ENCODE measurements around the gene DPP7. TPM values are rescaled to one million over a fixed set of nuclear protein-coding genes. Genes with fewer than 3 reads are reported as not detected.

The DPP7 gene
- total RNA-seq, 1 experiment from 2014 or later = 291 TPM

GRCh38 chr9:137105814-137106661 lies 8.5 kb downstream of the DPP7 start:
- no peaks in the 10 kb centered on the region for H3K79me2 ChIP-seq (ENCODE audit: insufficient read depth, low read length)
- DNase-seq (ENCODE audit: low read depth, low spot score) = no peak
- BruUV-seq (replicated peaks) = no TSS peak
- peak overlapping the region; percentile 18; the same call in 1 of the 2 replicates for H3K27ac ChIP-seq (ENCODE audit: low read depth, low read length)
- TF ChIP-seq EZH2phosphoT487 (IDR thresholded peaks at IDR 0.05; ENCODE audit: borderline replicate concordance) (no peak), SIN3A (IDR thresholded peaks at IDR 0.05; ENCODE audit: low read depth) (no peak), CTCF (IDR thresholded peaks at IDR 0.05 in 2 of 3, conservative IDR thresholded peaks at IDR 0.05 in 1 of 3; ENCODE audit: borderline replicate concordance in 1 of 3, insufficient read depth in 1 of 3, low read depth in 2 of 3, low read length in 2 of 3) (no peak), REST (IDR thresholded peaks at IDR 0.05; ENCODE audit: low read depth) (no peak), ELF1 (IDR thresholded peaks at IDR 0.05; ENCODE audit: borderline replicate concordance, low read depth) (no peak), SRF (IDR thresholded peaks at IDR 0.05; ENCODE audit: low read depth) (no peak), EGR1 (IDR thresholded peaks at IDR 0.05; ENCODE audit: low read depth) (no peak), ZNF274 (IDR thresholded peaks at IDR 0.05; ENCODE audit: low read depth, low read length) (no peak), MAX (IDR thresholded peaks at IDR 0.05) (no peak), YY1 (IDR thresholded peaks at IDR 0.05; ENCODE audit: extremely low read depth, insufficient replicate concordance, low read depth, low read length) (no peak), TCF7L2 (IDR thresholded peaks at IDR 0.05; ENCODE audit: borderline replicate concordance, extremely low read depth, insufficient read depth, insufficient read length) (no peak)
- intact Hi-C loops (cut with micrococcal nuclease) = no loop called here
- no peaks in the 10 kb centered on the region for H4K20me1 ChIP-seq (ENCODE audit: insufficient read depth)
- POLR2A ChIA-PET = no interaction called here
- H3K27me3 ChIP-seq (ENCODE audit: insufficient read depth, low read length) = no peaks in the 10 kb centered on the region
- H3K9ac ChIP-seq (ENCODE audit: low read length) = no peak overlapping the region
- RAD21 ChIA-PET (ENCODE audit: low non-redundant PET in 1 of 2, low total read pairs in 2 of 2, uncharacterized antibody in 2 of 2, unreplicated experiment in 2 of 2) = no interaction called here
- no peak for ATAC-seq
- CTCF ChIA-PET = no interaction called here
- H3K36me3 ChIP-seq (ENCODE audit: control insufficient read depth in 1 of 2, insufficient read depth in 2 of 2, low read length in 2 of 2) = peaks cover 11 to 60% of the 10 kb centered on the region in 2 experiments
- H3K9me2 ChIP-seq (ENCODE audit: insufficient read depth) = no peaks in the 10 kb centered on the region
- H2AFZ ChIP-seq (ENCODE audit: low read depth, low read length, poor library complexity, severe bottlenecking) = no peak overlapping the region
- H3K9me3 ChIP-seq (ENCODE audit: control insufficient read depth in 1 of 2, insufficient read depth in 1 of 2, low read depth in 1 of 2, low read length in 2 of 2) = peaks cover 0 to 21% of the 10 kb centered on the region in 2 experiments; a peak in 1 of 4 replicates
- no peaks in the 10 kb centered on the region for H3K4me1 ChIP-seq (ENCODE audit: control insufficient read depth in 1 of 2, insufficient read depth in 2 of 2, low read length in 2 of 2)
- no peak overlapping the region for H3K4me2 ChIP-seq (ENCODE audit: low read length)
- H3K4me3 ChIP-seq (replicated peaks in 1 of 2; ENCODE audit: low read depth in 1 of 2, low read length in 2 of 2) = no peak overlapping the region
